Activated CD4-positive, alpha-beta memory T cell treated with anti-CD3 and anti-CD28 coated beads for 36 hours (primary cell): ENCODE data around the gene OTOG. TPM values are rescaled to one million over a fixed set of nuclear protein-coding genes. Genes with fewer than 3 reads are reported as not detected.

Experiments used
- CTCF ChIA-PET: fragments of 350-600 bp; sonication (Branson Sonifier 250); formaldehyde crosslinking; loops from one replicate; lab custom pipeline; 2021; ENCODE audit warnings: antibody characterized with exemption, inconsistent platforms; lab: Charles Lee
- POLR2A ChIA-PET: fragments of 350-600 bp; sonication (Branson Sonifier 250); formaldehyde crosslinking; loops from one replicate; lab custom pipeline; 2021; ENCODE audit warnings: antibody characterized with exemption; lab: Charles Lee
- DNase-seq: peaks from one replicate; pipeline ENCODE4 v3.0.0-alpha.2; 2020
- H3K27ac Mint-ChIP-seq: one replicate; pipeline ENCODE4 v1.8.0; 2021; ENCODE audit warnings: mixed read lengths
- H3K27me3 Mint-ChIP-seq: one replicate; pipeline ENCODE4 v1.8.0; 2021; ENCODE audit warnings: mixed read lengths
- H3K36me3 Mint-ChIP-seq: one replicate; pipeline ENCODE4 v1.8.0; 2021; ENCODE audit warnings: mixed read lengths
- H3K4me1 Mint-ChIP-seq: one replicate; pipeline ENCODE4 v1.8.0; 2021; ENCODE audit warnings: low read depth, mixed read lengths
- H3K4me3 Mint-ChIP-seq: one replicate; pipeline ENCODE4 v1.8.0; 2021; ENCODE audit warnings: mild to moderate bottlenecking, mixed read lengths
- H3K9me3 Mint-ChIP-seq: one replicate; pipeline ENCODE4 v1.8.0; 2021; ENCODE audit warnings: mixed read lengths
- intact Hi-C: fragments of 100-400 bp; cut with micrococcal nuclease; formaldehyde crosslinking; loops from one replicate; pipeline ENCODE4 v1.15.1; 2023
- total RNA-seq, 2 experiments: library from RNA; stranded (reverse); gene quantifications; one replicate each; pipeline ENCODE4 v1.2.3, GENCODE V29; 2021

OTOG gene
- total RNA-seq, 2 experiments from 2014 or later = not detected

DNA sequence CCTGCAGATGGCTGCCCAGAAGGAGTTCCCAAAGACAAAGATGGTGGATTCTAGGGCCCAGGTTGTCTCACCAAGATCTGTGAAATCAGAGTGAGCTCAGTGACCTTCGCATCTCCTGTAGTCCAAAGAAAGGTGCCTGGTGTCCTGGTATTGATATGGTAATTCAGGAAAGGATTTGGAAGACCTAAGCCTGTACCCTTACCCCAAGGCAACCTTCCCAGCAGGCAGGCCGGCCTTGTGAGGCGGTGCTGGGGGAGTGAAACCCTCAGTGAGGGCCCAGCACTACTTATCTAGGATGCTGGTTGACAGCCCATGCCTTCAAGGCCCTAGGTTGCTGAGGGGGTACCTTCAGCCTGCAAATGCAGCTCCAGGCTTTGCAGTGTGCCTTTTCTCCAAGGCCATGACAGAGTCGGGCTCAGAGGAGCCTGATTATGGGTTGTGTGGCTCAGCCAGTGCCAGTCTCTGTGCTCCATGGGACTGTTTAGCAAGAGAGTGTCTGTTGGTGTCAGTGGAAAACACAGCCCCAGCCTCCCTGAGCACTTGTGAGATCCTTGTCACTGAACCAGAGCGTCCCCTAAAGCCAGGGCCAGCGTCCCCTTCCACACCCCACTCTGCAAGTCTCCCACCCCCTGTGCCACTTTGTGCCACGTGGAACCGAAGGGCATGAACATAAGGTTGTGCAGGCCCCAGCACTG lies 99.5 kb downstream of the OTOG start:
- CTCF ChIA-PET = no interaction called here
- H3K36me3 Mint-ChIP-seq = no peaks in the 10 kb centered on the region
- H3K27me3 Mint-ChIP-seq = peaks cover 29% of the 10 kb centered on the region
- intact Hi-C loops = no loop called here
- no peak for DNase-seq
- H3K4me3 Mint-ChIP-seq = no peak overlapping the region
- POLR2A ChIA-PET = no interaction called here
- H3K27ac Mint-ChIP-seq = no peak overlapping the region
- H3K4me1 Mint-ChIP-seq = no peaks in the 10 kb centered on the region
- peaks cover 6% of the 10 kb centered on the region for H3K9me3 Mint-ChIP-seq

GRCh38 chr11:17648528-17648927 lies 101.5 kb downstream of the OTOG start:
- CTCF ChIA-PET = no interaction called here
- Mint-ChIP-seq H3K27me3 (peaks cover 33% of the 10 kb centered on the region), H3K4me3 (no peak overlapping the region), H3K27ac (no peak overlapping the region), H3K4me1 (no peaks in the 10 kb centered on the region), H3K9me3 (peaks cover 6% of the 10 kb centered on the region), H3K36me3 (no peaks in the 10 kb centered on the region)
- intact Hi-C loops = no loop called here
- no peak for DNase-seq
- POLR2A ChIA-PET = no interaction called here

GRCh38 chr11:17649261-17649660 lies 102.2 kb downstream of the OTOG start:
- intact Hi-C loops = no loop called here
- no peak for DNase-seq
- no peak overlapping the region for H3K4me3 Mint-ChIP-seq
- H3K27me3 Mint-ChIP-seq = peaks cover 35% of the 10 kb centered on the region
- CTCF ChIA-PET = no interaction called here
- H3K4me1 Mint-ChIP-seq = no peaks in the 10 kb centered on the region
- H3K36me3 Mint-ChIP-seq = no peaks in the 10 kb centered on the region
- peaks cover 8% of the 10 kb centered on the region for H3K9me3 Mint-ChIP-seq
- POLR2A ChIA-PET = no interaction called here
- H3K27ac Mint-ChIP-seq = no peak overlapping the region

GRCh38 chr11:17649696-17650095 lies 102.6 kb downstream of the OTOG start:
- Mint-ChIP-seq H3K36me3 (no peaks in the 10 kb centered on the region), H3K27ac (no peak overlapping the region), H3K9me3 (peaks cover 9% of the 10 kb centered on the region), H3K27me3 (peaks cover 36% of the 10 kb centered on the region), H3K4me1 (no peaks in the 10 kb centered on the region), H3K4me3 (no peak overlapping the region)
- intact Hi-C loops = no loop called here
- DNase-seq = no peak
- CTCF ChIA-PET = no interaction called here
- POLR2A ChIA-PET = no interaction called here

GRCh38 chr11:17650127-17650911 lies 103.3 kb downstream of the OTOG start:
- Mint-ChIP-seq H3K4me1 (no peaks in the 10 kb centered on the region), H3K27ac (no peak overlapping the region), H3K27me3 (peaks cover 40% of the 10 kb centered on the region), H3K4me3 (no peak overlapping the region), H3K9me3 (peaks cover 14% of the 10 kb centered on the region), H3K36me3 (no peaks in the 10 kb centered on the region)
- ChIA-PET POLR2A (no interaction called here), CTCF (no interaction called here)
- DNase-seq = no peak
- intact Hi-C loops = no loop called here

GRCh38 chr11:17651061-17651460 lies 104.0 kb downstream of the OTOG start:
- intact Hi-C loops = no loop called here
- Mint-ChIP-seq H3K4me1 (no peaks in the 10 kb centered on the region), H3K27ac (no peak overlapping the region), H3K9me3 (peaks cover 21% of the 10 kb centered on the region), H3K36me3 (no peaks in the 10 kb centered on the region), H3K27me3 (peaks cover 42% of the 10 kb centered on the region), H3K4me3 (no peak overlapping the region)
- no peak for DNase-seq
- POLR2A ChIA-PET = no interaction called here
- CTCF ChIA-PET = no interaction called here

- no peak for DNase-seq
- intact Hi-C loops = no loop called here
- POLR2A ChIA-PET = no interaction called here
- no peak overlapping the region for H3K4me3 Mint-ChIP-seq
- CTCF ChIA-PET = no interaction called here
- peaks cover 42% of the 10 kb centered on the region for H3K27me3 Mint-ChIP-seq
- peaks cover 21% of the 10 kb centered on the region for H3K9me3 Mint-ChIP-seq
- H3K36me3 Mint-ChIP-seq = no peaks in the 10 kb centered on the region
- no peaks in the 10 kb centered on the region for H3K4me1 Mint-ChIP-seq
- no peak overlapping the region for H3K27ac Mint-ChIP-seq
Observed at GRCh38 chr11:17651681-17652080, 104.6 kb downstream of the OTOG start.

DNA sequence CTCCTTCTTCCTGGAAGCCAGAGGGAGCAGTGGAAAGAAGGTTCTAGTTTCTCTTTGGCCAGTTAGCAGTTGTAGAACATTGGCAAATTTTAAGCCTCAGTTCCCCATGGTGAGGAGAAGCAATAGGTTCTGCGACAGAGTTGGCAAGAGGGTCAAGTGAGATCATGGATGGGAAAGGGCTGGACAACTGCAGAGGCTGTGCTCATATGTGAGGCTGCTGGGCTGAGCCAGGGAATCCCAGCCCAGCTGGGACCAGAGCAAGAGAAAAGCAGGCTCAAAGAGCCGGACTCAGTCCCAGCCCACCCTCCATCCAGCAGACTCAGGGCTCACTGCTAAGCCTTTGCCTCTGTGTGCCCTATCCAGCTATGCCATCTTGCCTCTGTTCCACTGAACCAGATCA lies 105.5 kb downstream of the OTOG start:
- H3K27me3 Mint-ChIP-seq = peaks cover 40% of the 10 kb centered on the region
- H3K27ac Mint-ChIP-seq = no peak overlapping the region
- H3K4me3 Mint-ChIP-seq = no peak overlapping the region
- intact Hi-C loops = no loop called here
- peaks cover 20% of the 10 kb centered on the region for H3K9me3 Mint-ChIP-seq
- H3K4me1 Mint-ChIP-seq = no peaks in the 10 kb centered on the region
- H3K36me3 Mint-ChIP-seq = no peaks in the 10 kb centered on the region
- no peak for DNase-seq
- POLR2A ChIA-PET = no interaction called here
- CTCF ChIA-PET = no interaction called here

GRCh38 chr11:17653611-17654010 lies 106.6 kb downstream of the OTOG start:
- Mint-ChIP-seq H3K4me3 (no peak overlapping the region), H3K27me3 (peaks cover 35% of the 10 kb centered on the region), H3K27ac (no peak overlapping the region), H3K9me3 (peaks cover 15% of the 10 kb centered on the region), H3K4me1 (no peaks in the 10 kb centered on the region), H3K36me3 (no peaks in the 10 kb centered on the region)
- no peak for DNase-seq
- POLR2A ChIA-PET = no interaction called here
- CTCF ChIA-PET = no interaction called here
- intact Hi-C loops = no loop called here

GRCh38 chr11:17655682-17656081 lies 108.6 kb downstream of the OTOG start:
- no peak for DNase-seq
- Mint-ChIP-seq H3K27ac (no peak overlapping the region), H3K4me1 (no peaks in the 10 kb centered on the region), H3K27me3 (peaks cover 21% of the 10 kb centered on the region), H3K9me3 (peaks cover 15% of the 10 kb centered on the region), H3K4me3 (no peak overlapping the region), H3K36me3 (no peaks in the 10 kb centered on the region)
- intact Hi-C loops = no loop called here
- CTCF ChIA-PET = no interaction called here
- POLR2A ChIA-PET = no interaction called here

DNA sequence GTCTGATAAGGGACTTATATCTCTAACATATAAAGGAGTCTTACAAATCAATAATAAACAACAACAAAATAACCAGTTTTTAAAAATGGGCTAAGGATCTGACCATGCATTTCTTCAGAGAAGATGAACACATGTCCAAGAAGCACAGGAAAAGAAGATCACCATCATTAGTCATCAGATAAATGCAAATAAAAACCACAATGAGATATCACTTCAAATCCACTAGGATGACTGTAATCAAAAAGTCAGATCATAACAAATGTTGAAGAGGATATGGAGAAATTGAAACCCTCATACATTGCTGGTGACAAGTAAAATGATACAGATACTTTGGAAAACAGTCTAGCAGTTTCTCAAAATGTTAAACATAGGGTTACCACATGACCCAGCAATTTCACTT lies 111.2 kb downstream of the OTOG start:
- Mint-ChIP-seq H3K27me3 (peaks cover 12% of the 10 kb centered on the region), H3K4me3 (no peak overlapping the region), H3K27ac (no peak overlapping the region), H3K4me1 (no peaks in the 10 kb centered on the region), H3K9me3 (peaks cover 15% of the 10 kb centered on the region), H3K36me3 (no peaks in the 10 kb centered on the region)
- POLR2A ChIA-PET = no interaction called here
- intact Hi-C loops = no loop called here
- no peak for DNase-seq
- CTCF ChIA-PET = no interaction called here

DNA sequence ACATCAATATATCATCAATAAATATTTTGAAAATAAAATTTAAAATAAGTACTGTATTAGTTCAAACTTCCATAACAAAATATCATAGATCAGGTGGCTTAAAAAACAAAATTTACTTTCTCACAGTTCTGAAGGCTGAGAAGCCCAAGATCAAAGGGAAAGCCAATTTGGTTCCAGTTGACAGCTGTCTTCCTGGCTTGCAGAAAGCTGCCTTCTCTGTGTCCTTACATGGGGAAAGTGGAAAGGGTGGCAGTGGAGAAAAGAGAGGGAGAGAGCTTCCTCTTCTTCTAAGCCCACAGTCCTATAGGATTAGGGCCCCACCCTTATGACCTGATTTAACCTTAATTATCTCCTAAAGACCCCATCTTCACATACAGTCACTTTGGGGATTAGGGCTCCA lies 121.1 kb downstream of the OTOG start:
- Mint-ChIP-seq H3K4me3 (no peak overlapping the region), H3K4me1 (no peaks in the 10 kb centered on the region), H3K9me3 (no peaks in the 10 kb centered on the region), H3K27me3 (peaks cover 6% of the 10 kb centered on the region), H3K36me3 (no peaks in the 10 kb centered on the region), H3K27ac (no peak overlapping the region)
- ChIA-PET CTCF (interaction anchor here (0.7 kb wide), 1 partner anchor 1542 kb away, joined by 5 read pairs; no protein-coding TSS in a partner anchor), POLR2A (no interaction called here)
- DNase-seq = no peak
- intact Hi-C loops = no loop called here

DNA sequence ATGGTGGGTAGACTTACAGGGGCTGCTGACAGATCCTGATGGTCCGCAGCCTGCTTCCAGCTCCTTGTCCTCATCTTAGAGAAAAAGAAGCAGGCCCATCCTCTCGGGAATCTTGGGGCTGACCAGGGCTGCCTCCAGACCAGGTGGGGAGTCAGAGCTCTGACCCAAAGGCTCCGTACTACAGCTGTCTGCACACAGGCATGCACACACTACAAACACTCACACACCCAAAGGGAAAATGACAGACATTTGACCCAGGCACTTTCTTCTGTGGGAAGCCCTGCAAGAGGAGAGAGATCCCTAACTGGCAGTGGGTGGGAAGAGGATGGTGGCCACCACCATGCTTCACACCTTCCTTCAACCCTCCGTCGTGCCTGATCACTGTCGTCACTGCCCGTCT lies 125.4 kb downstream of the OTOG start:
- Mint-ChIP-seq H3K4me3 (no peak overlapping the region), H3K9me3 (peaks cover 18% of the 10 kb centered on the region), H3K36me3 (no peaks in the 10 kb centered on the region), H3K27ac (no peak overlapping the region), H3K4me1 (no peaks in the 10 kb centered on the region), H3K27me3 (peaks cover 15% of the 10 kb centered on the region)
- ChIA-PET POLR2A (no interaction called here), CTCF (no interaction called here)
- no peak for DNase-seq
- intact Hi-C loops = no loop called here
